ENCODE data around the gene NEDD8. TPM values are rescaled to one million over a fixed set of nuclear protein-coding genes. Genes with fewer than 3 reads are reported as not detected.

Gene NEDD8
- total RNA-seq, 2 experiments from 2014 or later: 181 to 205 TPM

GRCh38 chr14:24238123-24238522 lies 6.0 kb upstream of the NEDD8 start:
- no peak for ATAC-seq
- Mint-ChIP-seq H3K27me3 (no peaks in the 10 kb centered on the region), H3K9me3 (ENCODE audit: low read depth) (no peaks in the 10 kb centered on the region), H3K4me1 (peaks cover 73% of the 10 kb centered on the region), H3K4me3 (no peak overlapping the region), H3K27ac (no peak overlapping the region), H3K36me3 (peaks cover 57% of the 10 kb centered on the region)
- no peak for DNase-seq
- CTCF ChIA-PET: interaction anchor here (0.9 to 21.6 kb wide), 6 partner anchors 8 to 194 kb away, joined by 3 to 541 read pairs (median 7); partner anchors contain the start of genes ADCY4, CIDEB, DHRS1 and LTB4R

GRCh38 chr14:24237463-24237955 lies 5.3 kb upstream of the NEDD8 start:
- peaks cover 57% of the 10 kb centered on the region for H3K36me3 Mint-ChIP-seq
- DNase-seq (no peak), ATAC-seq (no peak)
- no peaks in the 10 kb centered on the region for H3K9me3 Mint-ChIP-seq (ENCODE audit: low read depth)
- CTCF ChIA-PET: interaction anchor here (1.5 to 21.6 kb wide), 4 partner anchors 9 to 93 kb away, joined by 7 to 541 read pairs (median 60); partner anchors contain the start of genes ADCY4, CIDEB, DHRS1 and LTB4R
- H3K4me3 Mint-ChIP-seq: no peak overlapping the region
- H3K27ac Mint-ChIP-seq: no peak overlapping the region
- peaks cover 75% of the 10 kb centered on the region for H3K4me1 Mint-ChIP-seq
- H3K27me3 Mint-ChIP-seq: no peaks in the 10 kb centered on the region

GRCh38 chr14:24236689-24237462 lies 4.7 kb upstream of the NEDD8 start:
- Mint-ChIP-seq H3K4me3 (no peak overlapping the region), H3K9me3 (ENCODE audit: low read depth) (no peaks in the 10 kb centered on the region), H3K27me3 (no peaks in the 10 kb centered on the region), H3K27ac (no peak overlapping the region), H3K4me1 (peaks cover 72% of the 10 kb centered on the region), H3K36me3 (peaks cover 57% of the 10 kb centered on the region)
- ATAC-seq (no peak), DNase-seq (no peak)
- CTCF ChIA-PET: interaction anchor here (1.5 to 21.6 kb wide), 3 partner anchors 10 to 67 kb away, joined by 7 to 541 read pairs (median 7); partner anchors contain the start of genes CIDEB, DHRS1, LTB4R and LTB4R2

GRCh38 chr14:24235804-24236688 lies 3.9 kb upstream of the NEDD8 start:
- Mint-ChIP-seq H3K36me3 (peaks cover 55% of the 10 kb centered on the region), H3K9me3 (ENCODE audit: low read depth) (no peaks in the 10 kb centered on the region), H3K4me1 (peaks cover 71% of the 10 kb centered on the region), H3K27ac (no peak overlapping the region), H3K4me3 (no peak overlapping the region), H3K27me3 (no peaks in the 10 kb centered on the region)
- DNase-seq: no peak
- ATAC-seq: no peak
- CTCF ChIA-PET: interaction anchor here (1.5 to 21.6 kb wide), 6 partner anchors 20 to 75 kb away, joined by 3 to 541 read pairs (median 6); partner anchors contain the start of genes CIDEB, DHRS1, IRF9 and LTB4R

- H3K27ac Mint-ChIP-seq: peak overlapping the region; percentile 45
Observed at GRCh38 chr14:24234095-24235005, 2.2 kb upstream of the NEDD8 start.

GRCh38 chr14:24233538-24233866 lies 1.3 kb upstream of the NEDD8 start:
- Mint-ChIP-seq H3K9me3 (ENCODE audit: low read depth) (no peaks in the 10 kb centered on the region), H3K4me3 (peak overlapping the region; percentile 84), H3K27me3 (no peaks in the 10 kb centered on the region), H3K27ac (peak overlapping the region; percentile 95), H3K4me1 (peaks cover 57% of the 10 kb centered on the region), H3K36me3 (peaks cover 36% of the 10 kb centered on the region)
- ATAC-seq: no peak
- no peak for DNase-seq
- CTCF ChIA-PET: interaction anchor here (1.9 to 21.6 kb wide), 3 partner anchors 9 to 100 kb away, joined by 6 to 541 read pairs (median 21); partner anchors contain the start of genes CIDEB, DHRS1, LTB4R and LTB4R2

More at GRCh38 chr14:24234095-24235005, 2.2 kb upstream of the NEDD8 start:
- CTCF ChIA-PET: interaction anchor here (1.0 to 21.6 kb wide), 10 partner anchors 8 to 202 kb away, joined by 3 to 541 read pairs (median 6); partner anchors contain the start of genes CIDEB, DHRS1, EMC9 and IRF9
- Mint-ChIP-seq H3K36me3 (peaks cover 44% of the 10 kb centered on the region), H3K4me1 (peaks cover 62% of the 10 kb centered on the region), H3K4me3 (peak overlapping the region; percentile 84), H3K9me3 (ENCODE audit: low read depth) (no peaks in the 10 kb centered on the region), H3K27me3 (no peaks in the 10 kb centered on the region)
- DNase-seq: no peak
- ATAC-seq: no peak

GRCh38 chr14:24232645-24233537 lies 724 bp upstream of the NEDD8 start, which contains the start of gene GMPR2:
Gene GMPR2, plus strand, starts transcription at chr14:24232929. Its CDS starts 325 bp downstream, at chr14:24233254.
- peaks cover 31% of the 10 kb centered on the region for H3K36me3 Mint-ChIP-seq
- CTCF ChIA-PET: interaction anchor here (1.0 to 21.6 kb wide), 4 partner anchors 10 to 101 kb away, joined by 3 to 541 read pairs (median 14); partner anchors contain the start of genes CIDEB, DHRS1, IRF9 and LTB4R
- DNase-seq (peak; percentile 54), ATAC-seq (peak; percentile 57)
- peak within 1 kb of the TSS; percentile 95 for H3K27ac Mint-ChIP-seq
- H3K27me3 Mint-ChIP-seq: no peaks in the 10 kb centered on the region
- peaks cover 54% of the 10 kb centered on the region for H3K4me1 Mint-ChIP-seq
- peak within 1 kb of the TSS; percentile 84 for H3K4me3 Mint-ChIP-seq
- no peaks in the 10 kb centered on the region for H3K9me3 Mint-ChIP-seq (ENCODE audit: low read depth)

GRCh38 chr14:24231263-24232120 lies 675 bp downstream of the NEDD8 start:
- peak; percentile 65 for DNase-seq
- CTCF ChIA-PET: interaction anchor here (0.6 to 1.7 kb wide), 6 partner anchors 11 to 166 kb away, joined by 3 to 12 read pairs (median 4); partner anchors contain the start of genes MDP1 and TINF2
- no peaks in the 10 kb centered on the region for H3K9me3 Mint-ChIP-seq (ENCODE audit: low read depth)
- H3K27ac Mint-ChIP-seq: peak overlapping the region; percentile 95
- H3K4me1 Mint-ChIP-seq: peaks cover 55% of the 10 kb centered on the region
- no peaks in the 10 kb centered on the region for H3K27me3 Mint-ChIP-seq
- ATAC-seq: peak; percentile 26
- H3K36me3 Mint-ChIP-seq: peaks cover 27% of the 10 kb centered on the region
- peak overlapping the region; percentile 84 for H3K4me3 Mint-ChIP-seq

GRCh38 chr14:24228902-24229301 lies 3.3 kb downstream of the NEDD8 start:
- DNase-seq (no peak), ATAC-seq (no peak)
- peaks cover 13% of the 10 kb centered on the region for H3K36me3 Mint-ChIP-seq
- H3K27ac Mint-ChIP-seq: no peak overlapping the region
- CTCF ChIA-PET: interaction anchor here (0.7 to 2.7 kb wide), 7 partner anchors 9 to 203 kb away, joined by 3 to 13 read pairs (median 3); partner anchors contain the start of gene TINF2
- no peak overlapping the region for H3K4me3 Mint-ChIP-seq
- H3K27me3 Mint-ChIP-seq: no peaks in the 10 kb centered on the region
- H3K4me1 Mint-ChIP-seq: peaks cover 40% of the 10 kb centered on the region
- H3K9me3 Mint-ChIP-seq (ENCODE audit: low read depth): no peaks in the 10 kb centered on the region

GRCh38 chr14:24226473-24226872 lies 5.7 kb downstream of the NEDD8 start:
- peaks cover 31% of the 10 kb centered on the region for H3K4me1 Mint-ChIP-seq
- no peak overlapping the region for H3K27ac Mint-ChIP-seq
- peaks cover 13% of the 10 kb centered on the region for H3K36me3 Mint-ChIP-seq
- CTCF ChIA-PET: interaction anchor here (1.7 to 2.7 kb wide), 2 partner anchors 10 to 16 kb away, joined by 6 to 13 read pairs; partner anchors contain the start of genes MDP1 and TINF2
- ATAC-seq: no peak
- H3K4me3 Mint-ChIP-seq: no peak overlapping the region
- H3K9me3 Mint-ChIP-seq (ENCODE audit: low read depth): no peaks in the 10 kb centered on the region
- no peaks in the 10 kb centered on the region for H3K27me3 Mint-ChIP-seq
- DNase-seq: no peak
